ENCODE measurements around the gene CNTN5.

CNTN5 gene

DNA sequence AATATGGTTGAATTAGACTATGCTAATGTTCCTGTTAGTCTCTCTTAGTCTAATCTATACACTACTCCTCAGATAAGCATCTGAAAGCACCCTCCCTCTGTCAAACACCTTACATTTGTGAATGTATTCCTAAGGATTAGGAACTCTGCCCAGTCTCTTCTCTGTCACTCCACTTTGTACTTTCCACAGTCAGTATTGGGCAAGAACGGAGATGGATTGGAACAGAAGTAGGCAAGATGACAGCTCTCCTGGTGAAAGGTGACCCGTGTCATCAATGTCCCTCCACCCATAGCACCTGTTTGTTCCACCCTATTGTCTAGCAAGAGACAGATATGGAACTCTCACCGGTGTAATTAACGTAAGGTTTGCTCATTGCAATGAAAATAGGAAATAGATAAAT is 613.8 kb downstream of the CNTN5 start:
- H3K27ac ChIP-seq: no peak overlapping the region
- TF ChIP-seq, protein P1, sequence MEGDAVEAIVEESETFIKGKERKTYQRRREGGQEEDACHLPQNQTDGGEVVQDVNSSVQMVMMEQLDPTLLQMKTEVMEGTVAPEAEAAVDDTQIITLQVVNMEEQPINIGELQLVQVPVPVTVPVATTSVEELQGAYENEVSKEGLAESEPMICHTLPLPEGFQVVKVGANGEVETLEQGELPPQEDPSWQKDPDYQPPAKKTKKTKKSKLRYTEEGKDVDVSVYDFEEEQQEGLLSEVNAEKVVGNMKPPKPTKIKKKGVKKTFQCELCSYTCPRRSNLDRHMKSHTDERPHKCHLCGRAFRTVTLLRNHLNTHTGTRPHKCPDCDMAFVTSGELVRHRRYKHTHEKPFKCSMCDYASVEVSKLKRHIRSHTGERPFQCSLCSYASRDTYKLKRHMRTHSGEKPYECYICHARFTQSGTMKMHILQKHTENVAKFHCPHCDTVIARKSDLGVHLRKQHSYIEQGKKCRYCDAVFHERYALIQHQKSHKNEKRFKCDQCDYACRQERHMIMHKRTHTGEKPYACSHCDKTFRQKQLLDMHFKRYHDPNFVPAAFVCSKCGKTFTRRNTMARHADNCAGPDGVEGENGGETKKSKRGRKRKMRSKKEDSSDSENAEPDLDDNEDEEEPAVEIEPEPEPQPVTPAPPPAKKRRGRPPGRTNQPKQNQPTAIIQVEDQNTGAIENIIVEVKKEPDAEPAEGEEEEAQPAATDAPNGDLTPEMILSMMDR (conservative IDR thresholded peaks at IDR 0.05): no peak

DNA sequence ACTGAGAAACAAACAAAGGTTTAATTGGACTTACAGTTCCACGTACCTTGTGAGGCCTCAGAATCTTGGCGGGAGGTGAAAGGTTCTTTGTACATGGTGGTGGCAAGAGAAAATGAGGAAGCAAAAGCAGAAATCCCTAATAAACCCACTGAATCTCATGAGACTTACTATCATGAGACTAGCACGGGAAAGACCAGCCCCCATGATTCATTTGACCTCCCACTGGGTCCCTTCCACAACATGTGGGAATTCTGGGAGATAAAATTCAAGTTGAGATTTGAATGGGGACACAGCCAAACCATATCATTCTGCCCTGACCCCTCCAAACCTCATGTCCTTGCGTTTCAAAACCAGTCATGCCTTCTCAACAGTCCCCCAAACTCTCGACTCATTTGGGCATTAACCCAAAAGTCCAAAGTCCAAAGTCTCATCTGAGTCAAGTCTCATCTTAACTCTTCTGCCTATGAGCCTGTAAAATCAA is 617.4 kb downstream of the CNTN5 start:
- no peak overlapping the region for H3K27ac ChIP-seq
- TF ChIP-seq, protein P1 (conservative IDR thresholded peaks at IDR 0.05): no peak

DNA sequence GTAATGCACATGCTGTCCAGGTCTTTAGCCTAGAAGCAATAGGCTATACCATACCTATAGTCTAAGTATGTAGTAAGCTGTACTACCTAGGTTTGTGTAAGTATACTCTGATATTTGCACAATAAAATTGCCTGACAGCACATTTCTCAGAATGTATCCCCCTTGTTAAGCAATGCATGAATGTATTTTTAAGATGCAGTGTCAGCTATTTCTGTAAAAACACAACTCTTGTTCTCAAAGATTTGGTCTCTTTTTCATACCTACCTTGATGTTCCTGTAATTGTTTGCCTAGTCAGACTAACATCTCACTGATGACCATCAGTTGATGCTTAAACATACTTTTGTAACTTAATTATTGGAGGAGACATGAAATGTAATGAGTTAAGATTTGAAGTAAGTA is 619.9 kb downstream of the CNTN5 start:
- TF ChIP-seq, protein P1 (conservative IDR thresholded peaks at IDR 0.05): no peak
- H3K27ac ChIP-seq: no peak overlapping the region

DNA sequence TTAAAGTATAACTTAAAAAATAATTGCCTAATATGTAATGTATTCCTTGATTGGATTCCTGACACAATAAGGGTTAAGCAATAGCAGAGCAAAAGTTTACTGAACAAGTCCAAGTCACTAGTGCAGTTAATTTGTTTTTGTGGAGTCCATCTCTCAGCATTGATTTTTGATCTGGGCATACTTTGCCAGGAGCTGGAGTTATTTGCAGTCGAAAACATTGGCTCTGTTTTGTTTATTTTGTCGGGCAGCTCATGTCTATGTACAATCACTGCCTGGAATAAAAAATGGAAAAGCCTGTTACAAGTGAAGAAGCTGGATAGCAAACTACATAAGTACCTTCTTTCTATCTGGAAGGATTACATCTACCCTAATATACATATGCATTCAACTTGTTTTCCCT is 625.2 kb downstream of the CNTN5 start:
- TF ChIP-seq, protein P1 (conservative IDR thresholded peaks at IDR 0.05): no peak
- H3K27ac ChIP-seq: peak overlapping the region; percentile 64

DNA sequence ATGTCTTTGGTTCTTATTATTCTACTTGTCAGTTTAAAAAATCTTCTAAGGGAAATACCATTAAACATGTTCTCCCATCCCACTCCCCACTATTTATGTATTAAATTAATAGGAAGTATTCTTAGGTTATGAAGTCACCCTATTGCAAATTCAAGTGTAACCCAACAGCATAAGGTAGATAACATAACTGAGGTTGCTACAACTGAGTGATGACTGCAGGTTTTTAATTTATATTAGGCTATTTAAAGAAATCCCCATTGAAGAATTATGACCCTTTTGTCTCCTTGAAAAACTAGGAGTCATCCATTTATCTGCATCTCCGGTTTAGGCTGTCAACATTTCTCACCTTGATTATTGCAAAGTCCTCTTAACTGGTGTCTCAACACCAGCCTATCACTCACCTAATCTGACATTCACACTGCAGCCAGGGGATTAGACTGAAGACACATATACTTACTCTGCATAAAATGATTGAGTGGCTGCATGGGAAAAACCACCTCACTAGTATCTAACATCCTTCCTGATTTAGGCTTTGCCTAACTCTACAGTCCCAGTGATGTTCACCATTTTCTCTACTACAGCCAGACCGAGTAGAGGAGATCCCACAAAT is 649.4 kb downstream of the CNTN5 start:
- TF ChIP-seq, protein P1 (conservative IDR thresholded peaks at IDR 0.05): no peak
- H3K27ac ChIP-seq: no peak overlapping the region

DNA sequence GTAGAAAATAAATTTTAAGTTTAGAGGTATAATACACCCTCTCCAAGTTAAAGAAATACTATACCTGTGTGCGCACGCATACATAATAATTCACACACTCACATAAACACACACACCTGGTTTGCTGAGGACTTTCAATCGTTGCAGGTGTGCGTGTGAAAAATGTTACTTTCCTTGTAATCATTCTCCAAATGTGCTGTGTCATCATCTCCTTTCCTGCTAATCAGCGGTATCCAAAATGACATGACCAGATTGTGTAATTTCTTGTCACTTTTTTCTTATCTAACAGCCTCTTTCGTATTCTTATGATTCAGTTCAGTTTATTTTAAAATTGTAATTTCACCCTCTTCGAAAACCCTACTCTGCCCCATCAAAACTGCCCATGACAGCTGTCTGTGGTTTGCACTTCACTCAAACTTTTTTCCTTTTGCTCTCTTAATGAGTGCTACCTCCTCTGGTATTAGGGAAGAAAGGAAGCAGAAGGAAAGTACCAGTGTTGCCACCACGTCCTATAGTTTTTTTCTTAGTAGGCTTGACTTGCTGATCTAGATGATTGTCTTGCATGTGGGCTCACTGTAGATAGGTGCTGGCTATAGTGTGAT is 651.2 kb downstream of the CNTN5 start:
- no peak overlapping the region for H3K27ac ChIP-seq
- TF ChIP-seq, protein P1 (conservative IDR thresholded peaks at IDR 0.05): no peak

DNA sequence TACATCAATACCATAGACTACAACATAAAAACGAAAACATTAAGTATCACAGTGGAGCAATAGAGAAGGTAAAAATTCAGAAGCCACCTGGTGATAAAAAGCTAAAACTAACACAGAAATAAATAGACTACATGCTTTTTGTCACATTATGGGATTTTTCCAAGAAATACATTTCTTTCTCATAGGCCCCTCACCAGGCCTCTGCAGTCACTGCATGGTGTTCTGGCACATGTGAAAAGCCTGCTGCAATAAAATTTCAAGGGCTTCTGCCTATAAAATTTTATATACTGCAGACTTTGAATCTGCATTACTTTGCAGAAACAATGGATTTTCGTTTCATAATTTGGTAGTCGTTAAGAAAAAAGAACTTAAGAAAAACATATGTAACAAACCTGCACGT is 655.5 kb downstream of the CNTN5 start:
- TF ChIP-seq, protein P1 (conservative IDR thresholded peaks at IDR 0.05): no peak
- peak overlapping the region; percentile 5; the same call in 1 of the 2 replicates for H3K27ac ChIP-seq

Measured in VCaP (cell line).